ENCODE data around the gene FGF12.

Gene FGF12

GRCh38 chr3:192409838-192410683 lies 317.3 kb downstream of the FGF12 start:
- no peak for DNase-seq (ENCODE audit: low spot score)
- H3K4me3 ChIP-seq, result peak overlapping the region; percentile 73

GRCh38 chr3:192409201-192409837 lies 318.0 kb downstream of the FGF12 start:
- H3K27ac ChIP-seq, result no peak overlapping the region
- TF ChIP-seq CTCF (IDR thresholded peaks at IDR 0.05), result no peak
- no peak for DNase-seq (ENCODE audit: low spot score)

More at GRCh38 chr3:192409838-192410683, 317.3 kb downstream of the FGF12 start:
- no peak for TF ChIP-seq CTCF (IDR thresholded peaks at IDR 0.05)
- H3K27ac ChIP-seq, result no peak overlapping the region

GRCh38 chr3:192408647-192409200 lies 318.6 kb downstream of the FGF12 start:
- Histone ChIP-seq H3K27ac (no peak overlapping the region), H3K4me3 (peak overlapping the region; percentile 73)
- no peak for DNase-seq (ENCODE audit: low spot score)
- no peak for TF ChIP-seq CTCF (IDR thresholded peaks at IDR 0.05)

More at GRCh38 chr3:192409201-192409837, 318.0 kb downstream of the FGF12 start:
- peak overlapping the region; percentile 73 for H3K4me3 ChIP-seq

- peak overlapping the region; percentile 73 for H3K4me3 ChIP-seq
- TF ChIP-seq CTCF (IDR thresholded peaks at IDR 0.05), result no peak
- DNase-seq (ENCODE audit: low spot score), result no peak
- H3K27ac ChIP-seq, result no peak overlapping the region
Observed at GRCh38 chr3:192408007-192408646, 319.2 kb downstream of the FGF12 start.

GRCh38 chr3:192399767-192400166 lies 327.6 kb downstream of the FGF12 start:
- DNase-seq (ENCODE audit: low spot score), result no peak
- Histone ChIP-seq H3K4me3 (no peak overlapping the region), H3K27ac (no peak overlapping the region)
- TF ChIP-seq CTCF (IDR thresholded peaks at IDR 0.05), result no peak

- no peak for DNase-seq (ENCODE audit: low spot score)
- TF ChIP-seq CTCF (IDR thresholded peaks at IDR 0.05), result no peak
- Histone ChIP-seq H3K4me3 (no peak overlapping the region), H3K27ac (no peak overlapping the region)
Observed at GRCh38 chr3:192397012-192397411, 330.3 kb downstream of the FGF12 start.
